GM18867 (cell line): Measurements from ENCODE around the gene TRIM7.
"Not testable (repeated sequence)": the region's sequence is repeated elsewhere in the genome, so short reads cannot be mapped to it uniquely, and the experiment has no call there.

Experiments
- ATAC-seq: cut with Tn5 transposase; IDR thresholded peaks from one replicate; pipeline ENCODE4 v1.9.1; 2021; ENCODE audit warnings: mild to moderate bottlenecking, moderate library complexity; ENCODE audit not compliant: unreplicated experiment

The TRIM7 gene

GRCh38 chr5:181194489-181195248 lies 10.3 kb downstream of the TRIM7 start:
- no peak for ATAC-seq

GRCh38 chr5:181193656-181194055 lies 11.3 kb downstream of the TRIM7 start:
- ATAC-seq: no peak

- ATAC-seq: no peak
Observed at GRCh38 chr5:181192337-181193046, 12.5 kb downstream of the TRIM7 start.

- ATAC-seq: peak; percentile 61
Observed at GRCh38 chr5:181191526-181192336, 13.3 kb downstream of the TRIM7 start.

- peak; percentile 9 for ATAC-seq
Observed at GRCh38 chr5:181190711-181191525, 14.1 kb downstream of the TRIM7 start.

GRCh38 chr5:181189962-181190710 lies 14.9 kb downstream of the TRIM7 start:
- ATAC-seq: no peak

- ATAC-seq: no peak
Observed at GRCh38 chr5:181189363-181189961, 15.5 kb downstream of the TRIM7 start.

GRCh38 chr5:181188700-181189362 lies 16.2 kb downstream of the TRIM7 start:
- ATAC-seq: no peak

- no peak for ATAC-seq
Observed at GRCh38 chr5:181187500-181188213, 17.3 kb downstream of the TRIM7 start.

- no peak for ATAC-seq
Observed at GRCh38 chr5:181186986-181187499, 18.0 kb downstream of the TRIM7 start.

- ATAC-seq: no peak
Observed at GRCh38 chr5:181186022-181186421, 19.0 kb downstream of the TRIM7 start.

- ATAC-seq: no peak
Observed at GRCh38 chr5:181185560-181185959, 19.4 kb downstream of the TRIM7 start.

GRCh38 chr5:181184845-181185216 lies 20.2 kb downstream of the TRIM7 start:
- no peak for ATAC-seq

GRCh38 chr5:181182651-181183050 lies 22.3 kb downstream of the TRIM7 start:
- ATAC-seq: no peak

- ATAC-seq: peak; percentile 54
Observed at GRCh38 chr5:181181650-181182565, 23.1 kb downstream of the TRIM7 start.

GRCh38 chr5:181177559-181177958 lies 27.4 kb downstream of the TRIM7 start:
- ATAC-seq: not testable (repeated sequence)
